ENCODE data around the gene RPL13.

Gene RPL13

GRCh38 chr16:89610108-89610453, 49.6 kb downstream of the RPL13 start:
- no peak for TF ChIP-seq CTCF (IDR thresholded peaks at IDR 0.05; ENCODE audit: low read depth, low read length, missing control alignments)
- H3K4me3 ChIP-seq (replicated peaks; ENCODE audit: low read depth, low read length): no peak overlapping the region
- no peak for DNase-seq (ENCODE audit: extremely low read depth, low read depth)

- TF ChIP-seq CTCF (IDR thresholded peaks at IDR 0.05; ENCODE audit: low read depth, low read length, missing control alignments): no peak
- H3K4me3 ChIP-seq (replicated peaks; ENCODE audit: low read depth, low read length): no peak overlapping the region
- no peak for DNase-seq (ENCODE audit: extremely low read depth, low read depth)
Measured at GRCh38 chr16:89612415-89613166, 52.1 kb downstream of the RPL13 start.

- no peak within 1 kb of the TSS for H3K4me3 ChIP-seq (replicated peaks; ENCODE audit: low read depth, low read length)
- no peak for DNase-seq (ENCODE audit: extremely low read depth, low read depth)
- TF ChIP-seq CTCF (IDR thresholded peaks at IDR 0.05; ENCODE audit: low read depth, low read length, missing control alignments): no peak
Measured at GRCh38 chr16:89613231-89613953, 52.9 kb downstream of the RPL13 start, which contains the start of gene DPEP1. Gene DPEP1 (plus strand): TSS chr16:89613642. CDS start chr16:89630411, 16,769 bp downstream.

- H3K4me3 ChIP-seq (replicated peaks; ENCODE audit: low read depth, low read length): no peak overlapping the region
- no peak for TF ChIP-seq CTCF (IDR thresholded peaks at IDR 0.05; ENCODE audit: low read depth, low read length, missing control alignments)
- no peak for DNase-seq (ENCODE audit: extremely low read depth, low read depth)
Measured at GRCh38 chr16:89613954-89614459, 53.5 kb downstream of the RPL13 start.
